Measurements from ENCODE around the gene DNAH1.

DNAH1 gene

GRCh38 chr3:52406231-52406661, 90.1 kb downstream of the DNAH1 start:
- no peak for DNase-seq

- no peak for DNase-seq
Measured at GRCh38 chr3:52406791-52407510, 90.8 kb downstream of the DNAH1 start.

- no peak for DNase-seq
Measured at GRCh38 chr3:52407779-52408178, 91.7 kb downstream of the DNAH1 start.

DNA sequence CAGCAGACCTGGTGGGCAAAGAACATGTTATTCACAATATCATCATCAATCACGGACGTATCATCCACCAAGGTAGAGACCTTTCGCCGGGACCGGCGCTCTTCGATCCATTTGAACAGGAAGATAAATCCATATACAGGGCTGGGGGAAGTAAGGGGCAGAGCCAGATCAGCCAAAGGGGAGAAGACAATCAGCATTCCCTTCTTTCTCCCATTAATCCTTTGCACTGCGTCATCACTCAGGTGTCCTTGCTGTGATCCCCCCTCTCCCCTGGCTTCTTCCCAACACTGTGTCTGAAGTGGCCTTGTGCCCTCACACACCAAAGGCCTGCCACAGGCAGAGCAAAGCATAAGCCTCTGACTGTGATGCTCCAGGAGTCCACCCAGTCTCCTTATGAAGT, 92.3 kb downstream of the DNAH1 start:
- DNase-seq = no peak

DNA sequence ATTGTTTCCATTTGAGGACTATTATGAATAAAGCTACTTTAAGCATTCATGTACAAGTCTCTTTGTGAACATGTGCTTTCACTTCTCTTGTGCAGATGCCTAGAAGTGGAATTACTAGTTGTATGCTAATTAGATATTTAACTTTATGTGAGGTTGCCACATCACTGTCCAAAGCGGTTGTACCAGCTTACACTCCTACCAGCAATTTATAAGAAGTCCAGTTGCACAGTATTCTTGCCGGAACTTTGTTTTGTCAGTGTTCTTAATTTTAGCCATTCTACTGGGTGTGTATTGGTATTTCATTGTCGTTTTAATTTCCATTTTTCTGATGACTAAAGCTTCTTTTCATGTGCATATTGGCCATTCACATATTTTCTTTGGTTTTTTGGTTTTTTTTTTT, 99.7 kb downstream of the DNAH1 start:
- no peak for DNase-seq

DNA sequence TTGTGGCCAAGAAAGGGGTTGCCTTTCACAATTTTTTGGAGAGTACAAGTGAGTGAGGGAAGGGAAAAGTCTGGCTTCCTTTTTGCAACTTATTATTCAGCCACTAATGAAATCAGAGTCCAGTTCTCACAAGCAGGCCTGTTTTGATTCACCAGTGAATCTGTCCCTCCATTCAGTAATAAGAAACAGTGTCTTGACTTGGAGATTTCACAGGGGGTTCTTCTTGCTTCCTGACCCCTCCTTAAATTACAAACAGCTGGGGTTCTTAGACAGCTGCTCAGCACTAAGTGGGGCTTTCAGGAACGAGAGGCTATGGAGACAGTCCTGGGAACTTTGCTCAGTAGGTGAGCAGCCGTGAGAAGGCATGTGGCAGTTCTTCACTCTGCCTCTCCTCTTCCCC, 104.3 kb downstream of the DNAH1 start:
- DNase-seq = no peak

GRCh38 chr3:52422669-52423068, 106.5 kb downstream of the DNAH1 start:
- no peak for DNase-seq

GRCh38 chr3:52423173-52423572, 107.1 kb downstream of the DNAH1 start:
- no peak for DNase-seq

DNA sequence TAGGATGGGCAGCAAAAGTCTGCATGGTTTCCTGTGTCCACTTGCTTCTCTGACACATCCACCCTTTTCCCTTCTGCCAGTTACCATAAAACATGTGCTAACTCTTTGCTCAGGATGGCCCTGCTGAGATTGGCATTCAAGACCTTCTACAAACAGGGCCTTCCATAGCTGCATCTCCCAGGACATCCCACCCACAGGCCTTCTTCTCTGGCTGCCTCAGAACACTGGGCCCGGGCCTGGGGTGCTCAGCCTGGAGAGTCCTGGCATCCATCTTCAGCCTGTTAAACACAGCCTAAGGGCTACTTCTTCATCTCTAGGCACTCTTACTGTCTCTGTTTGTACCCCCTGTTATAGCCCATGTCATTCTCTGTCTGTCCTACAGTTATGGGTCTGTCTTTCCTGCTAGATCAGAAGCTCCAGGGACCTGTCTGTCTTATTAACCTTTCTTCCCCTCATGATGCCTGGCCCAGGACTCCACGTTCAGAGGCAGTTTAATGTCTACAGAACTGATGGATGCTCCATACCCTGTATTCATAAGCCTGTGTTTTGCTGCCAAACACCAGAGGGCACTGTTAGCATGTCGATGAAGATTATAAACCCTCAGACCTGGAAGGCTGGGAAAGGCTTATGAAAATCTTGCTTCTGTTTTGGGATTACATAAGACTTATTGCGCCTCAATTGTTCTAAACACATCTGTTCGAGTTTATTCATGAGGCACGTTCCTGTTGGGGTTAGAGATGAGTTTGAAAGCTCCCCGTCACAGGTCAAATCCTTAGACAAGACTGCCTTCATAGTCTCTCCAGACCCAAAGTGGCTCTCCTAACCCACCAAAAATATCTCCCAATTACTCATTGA, 112.3 kb downstream of the DNAH1 start:
- peak; percentile 9 to 77 (median 15) for DNase-seq

- no peak for DNase-seq
Measured at GRCh38 chr3:52429031-52429430, 112.9 kb downstream of the DNAH1 start.

GRCh38 chr3:52429779-52430415, 113.8 kb downstream of the DNAH1 start:
- DNase-seq = no peak

- no peak for DNase-seq
Measured at GRCh38 chr3:52430416-52430810, 114.3 kb downstream of the DNAH1 start.

DNA sequence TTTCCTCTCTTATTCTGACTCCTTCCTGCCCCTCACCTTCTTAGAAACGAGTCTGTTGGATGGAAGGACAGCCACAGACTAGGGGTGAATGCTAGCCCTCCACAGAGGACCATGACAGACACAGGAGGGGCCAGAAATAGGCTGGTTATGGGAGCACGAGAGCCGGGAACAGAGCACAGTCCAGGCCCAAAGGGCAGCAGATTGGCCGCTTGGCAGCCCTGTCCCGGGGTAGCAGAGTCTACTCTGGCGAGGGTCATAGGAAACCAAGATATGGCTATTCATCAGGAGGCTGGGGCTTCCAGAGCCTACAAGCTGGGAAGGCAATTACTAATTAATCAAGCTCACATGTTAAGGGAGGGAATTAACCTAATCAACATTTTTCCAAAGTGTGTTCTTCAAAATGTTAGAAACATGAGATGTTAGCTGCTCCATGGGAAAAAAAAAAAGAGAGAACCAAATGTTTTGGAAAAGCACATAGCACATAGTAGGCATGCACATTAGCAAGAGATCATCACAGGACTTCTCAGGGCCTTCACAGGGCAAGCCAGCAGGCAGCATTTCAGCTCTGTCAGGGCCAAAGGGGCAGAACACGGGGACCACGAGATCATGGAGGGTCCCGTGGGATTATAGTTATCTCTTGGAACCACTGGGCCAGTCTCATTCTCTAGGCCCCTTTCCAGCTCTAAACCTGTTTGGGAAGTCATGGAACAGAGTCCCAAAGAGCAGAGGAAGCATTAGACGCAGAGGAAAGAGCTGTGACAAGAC, 115.5 kb downstream of the DNAH1 start:
- no peak for DNase-seq

GRCh38 chr3:52432225-52432624, 116.1 kb downstream of the DNAH1 start:
- DNase-seq = no peak

GRCh38 chr3:52432691-52433141, 116.6 kb downstream of the DNAH1 start:
- no peak for DNase-seq

GRCh38 chr3:52433328-52433995, 117.3 kb downstream of the DNAH1 start:
- no peak for DNase-seq

GRCh38 chr3:52433996-52434479, 117.9 kb downstream of the DNAH1 start:
- DNase-seq = no peak

DNA sequence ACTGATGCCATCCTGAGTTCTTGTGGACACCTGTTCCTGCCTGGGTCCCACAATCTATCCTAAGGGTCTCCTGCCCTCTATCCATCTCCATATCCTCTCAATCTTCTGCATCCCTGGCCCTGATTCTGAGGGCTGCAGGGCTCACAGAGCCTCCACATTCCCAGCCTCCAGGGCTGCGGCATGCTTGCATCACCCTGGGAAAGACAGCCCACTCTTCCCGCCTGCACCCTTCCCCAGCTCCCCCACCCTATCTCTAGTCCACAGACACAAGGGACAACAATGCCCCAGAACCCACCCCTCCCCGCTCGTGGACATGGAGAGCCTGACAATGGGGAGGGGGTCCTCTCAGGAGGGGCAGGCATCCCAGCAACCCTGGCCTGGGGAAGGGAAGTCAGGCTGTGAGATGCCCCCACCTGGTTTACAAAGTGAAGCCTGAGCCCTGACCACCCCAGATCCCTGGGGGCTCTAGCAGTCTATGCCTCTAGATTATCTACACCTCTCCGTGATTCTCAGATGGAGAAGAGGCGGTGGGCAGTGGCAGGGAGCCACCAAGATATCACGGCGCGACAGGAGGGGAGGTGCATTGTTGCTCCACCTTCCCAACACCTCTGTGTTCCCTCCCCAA, 118.5 kb downstream of the DNAH1 start:
- no peak for DNase-seq

GRCh38 chr3:52435246-52436101, 119.4 kb downstream of the DNAH1 start:
- DNase-seq = no peak

DNA sequence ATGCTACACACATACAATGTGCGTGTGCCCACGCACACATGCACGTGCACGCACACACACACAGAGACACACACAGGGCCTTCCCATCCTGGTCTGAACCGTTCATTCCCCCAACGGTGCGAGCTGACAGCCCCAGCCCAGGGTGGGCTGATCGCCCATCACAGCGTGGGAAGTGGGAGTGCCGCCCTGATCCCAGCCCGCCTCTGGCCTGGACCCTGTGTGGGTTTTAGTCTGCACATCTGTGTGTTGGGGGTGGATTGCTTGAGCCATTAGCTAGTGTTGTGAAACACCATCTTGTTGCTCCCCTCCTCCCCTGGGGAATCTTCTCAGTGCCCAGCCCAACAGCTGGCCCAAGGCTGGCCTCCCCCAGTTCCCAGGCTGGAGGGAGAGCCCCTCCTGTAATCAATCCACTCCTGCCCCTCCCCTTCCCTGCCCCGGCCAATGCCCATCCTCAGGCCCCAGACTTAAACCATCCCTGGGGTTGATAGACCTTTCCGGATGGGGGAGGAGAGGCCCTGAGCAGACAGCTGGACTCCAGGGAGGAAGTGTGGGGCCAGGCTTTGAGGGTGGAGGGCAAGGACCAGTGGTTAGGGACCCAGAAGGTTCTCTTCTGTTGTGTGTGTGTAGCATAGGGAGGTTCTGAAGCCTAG, 120.5 kb downstream of the DNAH1 start:
- no peak for DNase-seq

Measured in NCI-H1417 (cell line).